Stimulated activated CD8-positive, alpha-beta memory T cell treated with anti-CD3 and anti-CD28 coated beads, Interleukin-4, amount 100 ng/mL, for 24 hours (primary cell): Measurements from ENCODE around the gene C12orf76.
"Not testable (repeated sequence)": the region's sequence is repeated elsewhere in the genome, so short reads cannot be mapped to it uniquely, and the experiment has no call there.

Source experiments
- DNase-seq: peaks from one replicate; pipeline ENCODE4 v3.0.0-alpha.2; 2020; ENCODE audit warnings: low read depth

C12orf76 gene

DNA sequence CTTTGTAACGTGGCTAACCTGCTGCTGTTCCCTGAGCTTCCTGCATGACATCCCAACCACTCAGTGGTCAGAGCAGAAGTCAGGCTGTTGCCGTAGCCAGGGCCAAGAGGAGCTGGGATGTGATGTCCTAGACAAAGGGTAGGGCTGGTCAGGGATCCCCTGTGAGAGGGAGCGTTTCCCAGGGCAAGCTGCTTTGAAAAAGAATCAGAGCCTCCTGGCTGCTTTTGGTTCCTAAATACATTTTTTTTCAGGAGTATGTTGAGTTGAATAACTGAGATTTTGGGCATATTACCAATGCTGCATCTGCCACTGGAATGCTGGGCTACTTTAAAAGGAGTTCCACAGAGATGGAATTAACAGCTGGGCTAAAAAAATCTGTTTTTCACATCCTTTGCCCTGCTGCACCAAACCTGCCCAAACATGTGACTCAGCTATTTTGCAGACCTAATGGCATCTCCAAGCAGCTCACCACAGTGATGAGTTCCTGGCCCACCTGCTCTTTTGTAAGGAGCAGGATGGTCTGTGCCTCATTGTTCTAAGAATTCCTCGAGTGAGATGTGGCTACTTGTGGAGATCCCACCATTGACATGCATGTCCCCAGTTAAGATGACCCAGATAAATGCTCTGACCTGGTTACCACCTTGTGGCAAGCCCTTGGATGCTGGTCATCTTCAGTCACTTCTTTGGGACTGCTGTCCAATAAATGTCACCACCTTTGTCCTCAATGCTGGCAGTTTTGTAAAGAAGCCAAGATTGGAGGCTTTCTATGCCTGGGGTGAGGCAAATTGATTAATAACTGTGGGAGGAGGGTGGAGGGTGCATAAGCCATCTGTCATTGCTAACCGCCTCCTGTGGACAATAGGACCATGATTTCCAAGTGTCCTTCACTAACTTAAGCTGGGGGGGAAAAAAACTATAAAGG lies 25.0 kb downstream of the C12orf76 start:
- DNase-seq = no peak

DNA sequence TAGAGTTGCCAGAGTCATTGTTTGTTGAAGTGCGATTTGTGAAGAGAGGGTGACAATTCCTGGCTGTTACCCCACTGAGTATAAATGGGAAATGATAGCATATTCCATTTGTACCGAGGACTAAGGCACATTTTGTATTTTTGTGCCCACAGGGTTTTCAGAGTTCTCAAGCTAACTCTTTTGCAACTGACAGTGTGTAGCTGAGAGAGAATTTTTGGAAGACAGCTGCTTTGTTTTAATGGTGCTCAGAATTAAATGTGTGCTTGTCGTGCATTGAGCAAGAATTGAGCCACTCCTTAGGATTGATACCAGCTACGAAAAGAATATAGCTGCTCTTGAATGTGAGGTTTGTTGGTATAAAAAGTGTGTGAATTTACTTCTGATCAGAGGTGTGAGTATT lies 27.4 kb downstream of the C12orf76 start:
- no peak for DNase-seq

GRCh38 chr12:110015132-110015531 lies 33.2 kb downstream of the C12orf76 start:
- DNase-seq = no peak

DNA sequence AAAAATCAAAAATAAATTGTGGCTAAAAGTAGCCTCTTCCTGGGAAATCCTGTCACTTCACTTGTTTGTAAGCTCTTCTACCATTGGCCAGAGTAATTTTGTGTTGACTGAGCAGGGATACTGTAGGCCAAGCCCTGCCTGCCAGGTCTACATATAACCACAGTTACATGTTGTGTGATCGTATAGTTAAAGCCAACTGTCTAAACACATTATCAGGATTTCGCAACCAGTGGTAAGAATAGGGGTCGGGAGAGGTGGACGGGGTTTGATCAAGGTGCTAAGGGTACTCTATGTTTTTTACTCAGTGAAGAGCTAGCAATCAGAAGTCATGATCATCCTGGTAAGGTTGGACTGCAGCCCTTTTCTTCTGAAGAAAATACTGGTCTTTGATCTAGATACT lies 35.7 kb downstream of the C12orf76 start:
- no peak for DNase-seq

DNA sequence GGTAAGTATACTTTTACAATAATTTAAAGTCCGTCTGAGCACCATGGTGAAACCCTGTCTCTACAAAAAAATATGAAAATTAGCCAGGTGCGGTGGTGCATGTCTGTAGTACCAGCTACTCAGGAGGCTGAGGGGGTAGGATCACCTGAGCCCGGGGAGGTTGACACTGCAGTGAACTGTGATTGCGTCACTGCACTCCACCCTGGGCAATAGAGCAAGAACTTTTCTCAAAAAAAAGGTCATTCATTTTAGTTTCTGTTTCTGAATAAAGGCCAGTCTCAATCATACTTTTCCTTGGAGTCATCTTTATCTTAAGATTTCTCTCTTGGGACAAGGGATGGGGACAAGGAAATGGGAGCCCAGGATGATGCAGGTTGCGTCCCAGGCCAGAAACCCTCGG lies 36.2 kb downstream of the C12orf76 start:
- no peak for DNase-seq

GRCh38 chr12:110010853-110011723 lies 37.2 kb downstream of the C12orf76 start:
- DNase-seq = no peak

- not testable (repeated sequence) for DNase-seq
These were observed 39.5 kb downstream of the C12orf76 start for GRCh38 chr12:110008681-110009398.

- DNase-seq = no peak
These were observed 40.4 kb downstream of the C12orf76 start for GRCh38 chr12:110007881-110008280.

- DNase-seq = no peak
These were observed 42.2 kb downstream of the C12orf76 start for GRCh38 chr12:110006115-110006514.

- no peak for DNase-seq
These were observed 42.9 kb downstream of the C12orf76 start for GRCh38 chr12:110005319-110005973.

DNA sequence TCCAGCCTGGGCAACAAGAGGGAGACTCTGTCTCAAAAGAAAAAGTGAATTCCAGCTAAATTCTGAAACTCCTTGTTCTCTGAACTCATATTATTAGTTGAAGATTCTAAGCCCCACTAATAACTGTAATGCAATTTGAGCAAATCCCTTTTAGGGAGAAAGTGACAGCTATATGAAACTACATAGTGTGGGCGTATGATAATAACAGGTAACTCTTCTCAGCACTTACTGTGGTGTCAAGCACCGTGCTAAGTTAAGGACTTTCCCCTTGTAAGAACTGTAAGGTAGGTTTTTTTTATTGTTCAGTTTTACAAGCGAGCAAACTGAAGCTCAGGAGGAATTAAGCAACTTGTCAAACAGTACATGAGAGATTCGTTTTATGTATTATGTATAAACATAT lies 43.7 kb downstream of the C12orf76 start:
- DNase-seq = no peak

- no peak for DNase-seq
These were observed 45.4 kb downstream of the C12orf76 start for GRCh38 chr12:110002676-110003515.

- no peak for DNase-seq
These were observed 46.7 kb downstream of the C12orf76 start for GRCh38 chr12:110001596-110001995.

- no peak for DNase-seq
These were observed 48.3 kb downstream of the C12orf76 start for GRCh38 chr12:109999983-110000505.

DNA sequence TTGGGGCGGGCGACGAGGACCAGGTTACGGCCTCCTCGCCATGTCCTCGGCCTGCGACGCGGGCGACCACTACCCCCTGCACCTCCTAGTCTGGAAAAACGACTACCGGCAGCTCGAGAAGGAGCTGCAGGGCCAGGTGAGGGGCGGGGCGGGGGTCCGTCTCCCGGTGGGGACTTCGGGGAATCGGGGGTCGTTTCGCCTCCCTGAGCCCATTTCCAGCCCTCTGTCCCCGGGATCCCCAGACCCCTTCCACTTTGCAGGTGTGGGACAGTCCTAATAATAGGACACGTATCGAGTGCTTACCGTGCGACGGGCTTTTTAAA lies 48.7 kb downstream of the C12orf76 start:
- DNase-seq = no peak

GRCh38 chr12:109998904-109999648 lies 49.2 kb downstream of the C12orf76 start, which contains the start of gene ANKRD13A:
TSS of gene ANKRD13A (plus strand) at chr12:109999430. CDS start at chr12:109999689, 259 bp downstream.
- DNase-seq = peak; percentile 70

DNA sequence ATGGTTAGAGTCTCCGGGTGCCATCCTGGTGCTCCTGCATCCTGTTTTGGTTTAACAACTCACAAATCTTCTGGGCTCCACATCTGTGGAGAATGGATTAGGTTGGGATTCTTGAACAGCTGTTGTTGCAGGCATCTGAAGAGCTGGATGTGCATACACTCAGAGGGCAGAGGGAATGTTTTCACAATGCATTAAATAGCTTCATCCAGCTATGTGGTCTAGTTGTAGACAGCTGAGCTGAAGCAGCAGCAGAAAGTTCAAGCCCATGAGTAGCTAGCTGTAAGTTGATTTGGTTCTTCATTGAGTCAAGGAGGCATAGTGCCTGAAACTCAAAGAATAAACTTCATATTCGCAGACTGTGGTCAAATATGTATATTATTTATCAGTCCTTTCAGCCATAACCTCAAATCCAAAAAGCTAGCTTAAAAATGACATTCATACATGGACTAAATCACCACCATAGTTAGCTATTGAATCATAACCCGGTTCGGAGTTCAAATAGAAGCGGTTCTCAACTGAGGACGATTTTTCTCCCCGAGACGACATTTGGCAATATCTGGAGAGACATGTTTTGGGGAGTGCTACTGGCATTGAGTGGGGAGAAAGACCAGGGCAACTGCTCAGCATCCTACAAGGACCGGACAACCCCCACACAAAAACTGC lies 50.0 kb downstream of the C12orf76 start:
- DNase-seq = no peak

GRCh38 chr12:109997393-109997792 lies 50.9 kb downstream of the C12orf76 start:
- no peak for DNase-seq

DNA sequence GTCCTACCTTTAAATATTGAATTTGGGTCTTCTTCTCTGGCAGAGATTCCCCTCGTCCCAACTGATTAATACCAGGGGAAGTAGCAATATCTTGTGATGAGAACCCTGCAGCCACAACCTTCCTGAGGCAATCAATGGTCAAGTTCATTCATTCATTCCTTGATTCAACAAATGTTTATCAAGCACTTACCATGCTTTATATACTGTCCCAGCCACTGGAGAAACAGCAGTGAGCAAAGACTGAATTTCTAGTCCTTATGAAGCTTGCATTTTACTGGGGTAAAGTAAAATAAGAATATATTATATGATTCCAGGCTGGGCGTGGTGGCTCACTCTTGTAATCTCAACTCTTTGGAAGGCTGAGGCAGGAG lies 51.9 kb downstream of the C12orf76 start:
- DNase-seq = no peak
